HG03066 (cell line): Measurements from ENCODE around the gene PPP4R4.
"Not testable (repeated sequence)": the region's sequence is repeated elsewhere in the genome, so short reads cannot be mapped to it uniquely, and the experiment has no call there.

ENCODE experiments used
- ATAC-seq: cut with Tn5 transposase; IDR thresholded peaks from one replicate; pipeline ENCODE4 v1.9.1; 2021; ENCODE audit warnings: low read depth; ENCODE audit not compliant: unreplicated experiment

PPP4R4 gene

GRCh38 chr14:94144765-94145164 is 29.4 kb upstream of the PPP4R4 start:
- ATAC-seq = no peak

GRCh38 chr14:94145902-94146527 is 28.1 kb upstream of the PPP4R4 start:
- ATAC-seq = no peak

GRCh38 chr14:94152676-94153075 is 21.4 kb upstream of the PPP4R4 start:
- no peak for ATAC-seq

DNA sequence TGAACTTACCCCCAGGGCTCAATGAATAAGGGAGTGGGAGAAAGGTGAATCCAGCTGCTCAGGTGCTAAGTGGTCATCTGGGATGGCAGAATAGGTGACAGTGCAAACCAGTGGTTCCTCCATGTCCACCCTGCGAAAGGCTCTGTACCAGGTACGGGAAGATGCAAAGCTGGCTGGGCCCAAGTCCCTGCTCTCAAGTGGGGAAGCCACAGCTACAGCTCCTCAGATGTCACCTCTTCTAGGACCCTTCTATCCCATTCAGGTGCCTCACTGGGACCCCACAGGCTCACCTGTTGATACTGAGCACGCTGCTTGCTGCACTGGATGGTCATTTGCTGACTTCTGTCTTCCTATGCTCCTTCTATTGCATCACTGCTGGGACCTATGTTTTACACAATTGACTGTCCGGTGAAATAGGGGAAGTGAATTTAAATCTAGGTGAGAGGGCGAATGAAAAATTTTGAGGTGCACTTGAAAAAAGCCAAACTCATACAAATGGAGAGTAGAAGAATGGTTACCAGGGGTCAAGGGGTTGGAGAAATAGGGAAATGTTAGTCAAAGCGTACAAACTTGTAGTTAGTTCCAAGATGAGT is 20.3 kb upstream of the PPP4R4 start:
- no peak for ATAC-seq

DNA sequence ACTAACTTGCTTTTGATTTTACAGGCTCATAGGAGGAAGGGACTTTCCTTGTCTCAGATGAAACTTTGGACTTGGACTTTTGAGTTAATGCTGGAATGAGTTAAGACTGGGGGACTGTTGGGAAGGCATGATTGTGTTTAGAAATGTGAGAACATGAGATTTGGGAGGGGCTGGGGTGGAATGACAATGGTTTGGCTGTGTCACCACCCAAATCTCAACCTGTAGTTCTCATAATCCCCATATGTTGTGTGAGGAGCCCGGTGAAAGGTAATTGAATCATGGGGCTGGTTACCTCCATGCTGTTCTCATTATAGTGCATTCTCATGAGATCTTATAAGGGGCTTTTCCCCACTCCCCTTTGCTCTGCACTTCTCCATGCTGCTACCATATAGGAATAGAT is 18.0 kb upstream of the PPP4R4 start:
- not testable (repeated sequence) for ATAC-seq

DNA sequence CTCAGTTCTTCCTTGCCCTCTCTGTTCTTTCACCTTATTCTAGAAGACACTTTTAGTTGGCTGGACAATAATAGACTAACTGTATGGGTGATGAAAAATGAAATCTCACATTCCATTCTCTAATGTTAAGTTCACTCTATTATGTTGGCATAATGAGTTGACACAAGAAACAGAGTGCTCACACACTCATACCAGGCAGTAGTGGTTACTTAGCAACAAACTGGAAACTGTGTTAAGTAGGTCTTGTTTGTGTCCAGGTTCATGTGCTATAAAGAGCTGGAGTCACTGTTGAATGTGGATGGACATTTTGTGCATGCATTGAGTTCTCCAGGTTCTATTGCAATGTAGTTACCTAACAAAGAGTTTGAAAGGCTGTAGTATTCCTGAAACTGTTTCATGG is 16.9 kb upstream of the PPP4R4 start:
- no peak for ATAC-seq

DNA sequence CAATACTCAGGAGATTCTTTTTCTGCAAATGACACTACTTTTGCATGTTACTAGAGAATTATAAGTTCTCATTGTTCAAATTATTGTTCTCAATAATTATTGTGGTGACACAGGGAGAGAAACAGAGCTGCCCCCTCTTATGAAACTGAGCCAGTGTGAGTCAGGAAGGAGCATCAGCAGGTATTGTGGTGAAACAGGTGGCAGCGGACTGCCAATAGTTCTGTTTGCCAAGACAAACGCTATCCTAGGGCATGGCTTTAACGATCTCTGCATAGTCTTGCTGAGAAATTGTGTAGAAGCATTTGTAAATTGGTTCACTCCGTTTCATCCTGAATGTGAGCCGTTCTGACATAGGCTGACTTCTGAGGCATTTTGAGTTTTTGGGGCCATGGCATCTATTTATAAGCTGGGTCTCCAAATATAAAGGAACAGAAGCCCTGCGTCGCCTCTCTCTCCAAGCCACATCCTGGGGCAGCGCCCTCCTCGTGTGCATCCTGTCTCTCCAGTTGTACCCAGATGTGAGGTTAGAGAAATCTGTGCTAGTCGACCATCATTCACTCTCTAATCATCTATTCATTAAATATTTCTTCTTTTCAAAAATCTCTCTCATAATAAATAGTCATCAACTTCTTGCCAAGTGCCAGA is 15.8 kb upstream of the PPP4R4 start:
- ATAC-seq = no peak

DNA sequence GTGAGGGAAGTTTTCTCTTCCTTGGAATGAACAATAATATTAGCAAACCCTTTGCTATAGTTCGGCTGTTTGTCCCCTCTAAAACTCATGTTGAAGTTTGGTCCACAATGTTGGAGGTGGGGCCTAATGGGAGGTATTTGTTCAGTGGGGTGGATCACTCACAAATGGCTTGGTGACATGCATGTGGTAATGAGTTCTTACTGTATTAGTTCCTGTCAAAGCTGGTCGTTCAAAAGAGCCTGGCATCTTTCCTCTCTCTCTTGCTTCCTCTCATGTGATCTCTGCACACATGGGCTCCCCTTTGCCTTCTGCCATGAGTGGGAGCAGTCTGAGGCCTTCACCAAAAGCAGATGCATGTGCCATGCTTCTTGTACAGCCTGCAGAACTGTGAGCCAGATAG is 13.1 kb upstream of the PPP4R4 start:
- ATAC-seq = no peak

DNA sequence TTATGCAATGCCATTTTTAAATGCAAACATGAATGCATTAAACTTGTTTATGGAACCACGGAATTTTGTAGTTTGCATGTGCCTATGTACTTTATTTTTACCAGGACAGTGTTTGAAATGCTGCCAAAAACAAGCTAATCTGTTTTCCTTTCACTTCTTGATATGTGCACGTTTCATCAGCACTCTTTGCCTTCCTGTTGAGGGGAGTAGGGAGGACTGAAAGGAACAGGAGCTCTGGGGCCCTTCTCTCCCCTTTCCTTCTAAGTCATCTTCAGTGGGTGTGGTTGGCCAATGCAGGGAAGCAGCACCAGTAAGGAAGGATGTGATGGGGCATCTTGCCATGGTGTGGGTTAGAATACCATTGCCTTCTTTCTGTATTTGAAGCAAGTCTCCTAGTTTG is 12.1 kb upstream of the PPP4R4 start:
- no peak for ATAC-seq

GRCh38 chr14:94162466-94162865 is 11.7 kb upstream of the PPP4R4 start:
- ATAC-seq = no peak

- ATAC-seq = no peak
Observed at GRCh38 chr14:94163796-94164195, 10.3 kb upstream of the PPP4R4 start.

GRCh38 chr14:94164685-94165431 is 9.3 kb upstream of the PPP4R4 start:
- ATAC-seq = no peak

GRCh38 chr14:94165744-94166143 is 8.4 kb upstream of the PPP4R4 start:
- no peak for ATAC-seq

DNA sequence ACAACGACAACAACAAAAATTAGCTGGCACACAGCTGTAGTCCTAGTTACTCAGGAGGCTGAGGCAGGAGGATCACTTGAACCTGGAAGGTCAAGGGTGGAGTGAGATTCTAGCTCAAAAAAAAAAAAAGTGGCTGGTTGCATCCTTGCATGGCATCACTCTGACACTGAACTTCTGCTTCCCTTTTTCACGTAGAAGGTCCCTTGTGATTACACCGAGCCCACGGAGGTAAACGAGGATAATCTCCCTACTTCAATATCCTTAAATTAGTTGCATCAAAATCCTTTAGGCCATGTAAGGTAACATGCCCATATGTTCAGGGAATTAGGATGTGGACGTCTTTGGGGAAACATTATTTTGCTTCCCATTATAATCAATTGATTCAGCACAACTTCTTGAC is 4.0 kb upstream of the PPP4R4 start:
- no peak for ATAC-seq

- ATAC-seq = no peak
Observed at GRCh38 chr14:94171208-94171607, 2.9 kb upstream of the PPP4R4 start.

DNA sequence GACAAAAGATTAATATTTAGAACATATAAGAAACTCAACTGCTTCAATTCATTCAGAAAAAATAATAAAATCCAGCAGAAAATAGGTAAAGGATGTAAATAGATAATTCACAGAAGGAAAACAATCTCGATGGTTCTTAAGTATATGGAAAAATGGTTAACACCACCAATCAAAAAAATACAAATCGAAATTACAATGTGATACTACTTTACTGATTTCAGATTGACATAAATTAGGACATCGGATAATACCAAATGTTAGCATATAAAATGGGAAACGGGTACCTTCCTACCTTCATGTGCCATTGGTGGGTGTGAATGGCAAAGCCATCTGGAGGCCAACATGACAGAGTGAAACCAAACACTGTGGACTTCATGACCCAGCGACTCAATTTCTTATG is 1.6 kb upstream of the PPP4R4 start:
- no peak for ATAC-seq

DNA sequence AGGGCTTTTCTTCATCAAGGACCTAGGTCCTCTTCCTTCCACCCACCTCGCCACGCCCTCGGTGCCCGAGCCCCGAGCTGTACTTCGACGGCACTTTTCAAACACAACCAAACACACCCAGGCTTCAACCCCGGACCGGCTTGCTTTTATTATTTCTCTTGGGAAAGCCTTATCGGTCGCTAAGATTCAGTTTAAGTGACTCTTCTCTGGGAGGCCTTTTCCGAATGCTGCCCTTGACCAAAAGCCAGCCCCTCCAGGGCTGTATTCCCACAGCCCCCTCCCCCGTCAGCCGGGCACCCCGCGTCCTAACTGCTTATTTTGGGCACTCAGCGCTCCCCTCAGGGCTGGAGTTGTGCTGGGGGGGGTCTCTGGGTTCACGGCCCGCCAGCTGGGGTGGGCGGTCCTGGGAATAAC is 644 bp upstream of the PPP4R4 start:
- no peak for ATAC-seq

DNA sequence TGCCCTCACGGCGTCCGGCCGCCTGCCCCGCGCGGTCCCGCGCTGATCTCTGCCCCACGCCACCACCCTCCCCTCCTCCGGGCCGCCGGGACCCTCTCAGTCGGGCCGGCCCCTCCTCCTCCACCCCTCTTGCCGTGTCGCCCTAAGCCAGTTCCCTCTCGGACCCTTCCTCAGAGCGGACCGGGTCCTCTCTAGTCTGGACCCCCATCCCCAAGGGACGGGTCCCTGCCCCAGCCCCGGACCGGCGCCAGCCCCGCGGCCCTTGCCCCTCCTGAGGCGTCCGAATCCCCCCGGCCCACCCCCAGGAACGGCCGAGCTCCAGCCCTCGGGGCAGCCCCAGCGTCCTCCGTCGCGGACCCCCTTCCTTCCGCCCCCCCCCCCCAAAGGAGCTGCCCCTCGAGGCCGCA is 485 bp downstream of the PPP4R4 start:
- no peak for ATAC-seq

- ATAC-seq = no peak
Observed at GRCh38 chr14:94175011-94175745, 1.1 kb downstream of the PPP4R4 start.

DNA sequence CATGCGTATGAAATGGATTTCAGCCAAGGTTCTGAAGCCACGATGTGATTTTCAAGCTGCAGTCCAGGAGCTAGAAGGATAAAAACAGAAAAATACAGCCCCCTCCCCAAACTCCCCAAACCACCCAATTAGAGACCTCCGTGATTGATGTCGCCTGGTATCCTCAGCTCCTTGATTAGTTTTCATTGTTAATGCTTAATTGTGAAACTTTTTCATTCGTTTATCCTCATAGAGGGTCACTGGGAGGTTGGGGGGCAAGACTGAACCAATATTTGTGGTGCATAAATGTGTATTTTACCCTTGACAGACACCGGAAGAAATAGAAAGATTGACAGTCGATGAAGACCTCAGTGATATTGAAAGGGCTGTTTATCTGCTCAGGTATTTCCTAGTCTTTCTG is 1.6 kb downstream of the PPP4R4 start:
- ATAC-seq = no peak

DNA sequence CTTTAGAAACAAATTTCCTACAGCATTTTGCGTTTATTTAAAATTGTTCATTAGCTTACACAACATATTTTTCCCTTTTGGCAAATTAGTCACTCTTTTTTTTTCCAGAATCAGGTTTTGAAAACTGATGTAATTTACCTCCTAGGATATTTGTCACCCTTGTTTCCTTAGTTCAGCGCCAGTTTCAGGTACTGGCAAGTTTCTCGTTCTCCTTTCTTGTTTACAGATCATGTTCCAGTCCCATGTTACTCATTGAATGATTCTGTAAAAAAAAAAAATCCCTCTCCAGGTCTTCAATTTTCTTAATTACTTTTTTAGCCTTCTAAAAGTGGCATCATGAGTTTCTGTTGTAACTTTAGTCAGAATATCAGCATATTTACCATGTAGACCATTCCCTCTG is 2.7 kb downstream of the PPP4R4 start:
- ATAC-seq = no peak
